Mesenteric fat pad (tissue), 1 donor: Measurements from ENCODE around the gene CLCA1. TPM values are rescaled to one million over a fixed set of nuclear protein-coding genes. Genes with fewer than 3 reads are reported as not detected.

Source experiments
- DNase-seq: peaks from one replicate; pipeline ENCODE4 v3.0.0-alpha.2; 2020; ENCODE audit warnings: low spot score
- total RNA-seq: library from RNA; stranded (reverse); fragmentation: NEBNext Ultra II Directional; extraction: Animal tissue kit (Norgen Biotek cat#: 25700); gene quantifications from one replicate; pipeline ENCODE4 v1.2.1, GENCODE V29; 2021
- donor health status: DM: yes; HTN: yes; CAD: no.

CLCA1 gene
- total RNA-seq, 1 donor from 2014 or later, result 0.29 TPM

DNA sequence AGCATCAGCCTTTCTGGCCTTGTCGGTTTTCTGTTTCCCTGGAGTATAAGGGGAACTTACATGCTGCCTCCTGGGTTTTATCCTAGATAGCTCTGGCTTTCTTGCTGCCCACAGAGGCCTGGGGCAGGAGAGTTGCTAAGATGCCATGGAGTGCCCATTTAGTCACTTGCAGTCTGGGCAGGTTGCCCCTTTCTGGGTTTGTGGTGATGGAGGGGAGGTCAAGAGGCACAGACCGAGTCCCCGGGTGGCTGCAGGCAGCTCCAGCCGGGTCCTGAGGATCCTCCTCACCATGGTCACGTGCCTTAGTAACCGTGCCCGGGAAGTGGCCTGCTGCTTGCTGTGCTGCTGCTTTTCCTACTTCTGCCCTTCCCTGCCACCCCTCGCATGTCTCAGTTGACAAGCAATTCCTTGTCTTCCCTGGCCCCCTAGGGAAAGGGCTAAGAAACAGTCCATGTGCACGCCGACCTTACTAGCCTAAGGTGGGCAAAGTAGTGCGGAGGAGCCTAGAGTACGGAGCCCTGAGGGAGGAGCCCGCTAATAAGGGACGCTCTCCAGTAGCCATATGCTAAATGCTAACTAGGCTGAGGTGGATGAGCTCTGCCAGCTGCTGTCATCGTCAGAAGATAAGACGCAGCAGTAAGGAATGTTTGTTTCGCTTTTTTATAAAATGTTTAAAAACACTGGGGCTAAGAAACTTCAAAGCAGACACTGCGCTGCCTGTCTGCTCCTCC is 34.8 kb downstream of the CLCA1 start:
- DNase-seq, result no peak

DNA sequence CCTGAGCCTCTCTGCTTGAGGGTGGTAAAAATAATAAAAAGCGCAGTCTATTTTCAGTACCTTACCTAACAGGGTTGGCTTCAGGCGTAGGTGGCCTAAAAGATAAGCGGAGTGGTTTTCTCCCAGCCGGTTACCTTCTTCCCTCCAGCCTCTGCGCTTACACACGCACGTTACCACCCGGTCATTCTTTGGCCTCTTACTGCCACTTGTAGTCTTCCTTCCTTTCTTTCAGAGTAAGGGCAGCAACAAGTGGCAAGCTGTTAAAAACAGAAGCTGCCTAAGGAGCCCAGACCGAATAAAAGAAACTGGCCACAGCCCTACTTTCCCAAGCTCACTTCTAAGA is 35.4 kb downstream of the CLCA1 start:
- no peak for DNase-seq

DNA sequence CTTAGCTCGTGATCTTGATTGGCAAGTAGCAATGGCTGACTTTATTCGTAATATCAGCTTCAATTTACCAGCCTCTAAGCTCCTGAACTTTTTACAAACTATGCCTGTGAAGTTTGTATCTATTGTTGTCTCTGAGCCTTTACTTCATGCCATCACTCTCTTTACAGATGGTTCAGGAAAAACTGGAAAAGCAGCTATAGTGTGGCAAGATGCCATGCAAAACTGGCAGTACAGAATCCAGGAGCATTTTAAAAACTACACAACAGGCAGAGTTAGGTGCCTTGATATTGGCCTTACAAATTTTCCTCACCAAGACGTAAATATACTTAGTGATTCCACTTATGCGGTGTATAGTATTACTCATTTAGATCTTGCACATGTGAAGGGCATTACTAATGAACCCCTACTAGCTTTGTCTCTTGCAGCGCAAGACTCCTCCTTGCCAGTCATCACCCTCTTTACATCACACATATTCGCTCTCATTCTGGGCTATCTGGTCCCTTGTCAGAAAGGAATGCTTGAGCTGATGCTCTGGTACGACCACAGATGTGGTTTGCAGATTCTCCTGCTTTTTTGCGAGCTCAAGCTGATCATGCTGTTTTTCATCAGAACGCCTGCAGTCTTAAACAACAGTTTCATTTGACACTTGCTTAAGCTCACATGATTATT is 36.3 kb downstream of the CLCA1 start:
- no peak for DNase-seq

DNA sequence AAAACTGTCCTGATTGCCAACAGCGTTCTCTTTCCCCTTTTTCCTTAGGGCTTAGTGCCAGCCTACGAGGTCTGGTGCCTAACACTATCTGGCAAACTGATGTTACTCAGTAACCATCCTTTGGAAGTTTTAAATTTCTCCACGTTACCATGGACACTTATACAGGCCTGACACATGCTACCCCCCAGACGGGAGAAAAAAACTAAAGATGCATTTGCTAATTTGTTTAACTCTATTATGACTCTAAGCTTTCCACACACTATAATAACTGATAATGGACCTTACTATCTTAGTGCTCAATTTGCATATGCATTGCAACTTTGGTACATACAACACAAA is 36.8 kb downstream of the CLCA1 start:
- no peak for DNase-seq

DNA sequence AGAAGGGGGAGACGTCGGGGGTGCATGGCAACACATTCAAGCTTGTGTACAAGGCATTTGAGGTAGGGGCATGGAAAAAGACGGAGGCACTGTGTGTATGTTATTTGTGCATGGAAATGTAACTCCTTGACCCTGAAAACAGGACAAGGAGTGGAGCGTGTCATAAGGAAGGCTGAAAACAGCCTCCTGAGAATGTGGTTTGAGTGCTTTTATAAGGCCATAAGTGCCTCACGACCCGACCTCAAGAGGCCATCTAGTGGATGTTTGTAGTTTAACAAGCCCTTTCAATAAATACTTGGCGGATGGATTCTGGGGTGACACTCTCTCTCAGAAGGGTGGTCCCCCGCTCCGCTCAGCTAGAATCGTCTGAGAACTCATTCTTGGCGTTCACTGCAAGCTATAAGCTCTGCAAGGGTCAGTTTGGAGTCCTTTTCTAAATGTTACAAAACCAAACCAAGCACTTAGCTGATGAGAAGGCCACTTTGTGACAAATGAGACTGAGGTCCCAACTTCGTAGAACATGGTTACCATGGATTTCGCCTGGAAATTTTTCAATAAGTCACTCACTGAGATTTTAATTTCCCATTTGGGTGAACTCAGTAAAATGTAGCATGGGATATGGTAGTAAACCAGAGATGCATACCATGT is 39.3 kb downstream of the CLCA1 start:
- DNase-seq, result no peak

DNA sequence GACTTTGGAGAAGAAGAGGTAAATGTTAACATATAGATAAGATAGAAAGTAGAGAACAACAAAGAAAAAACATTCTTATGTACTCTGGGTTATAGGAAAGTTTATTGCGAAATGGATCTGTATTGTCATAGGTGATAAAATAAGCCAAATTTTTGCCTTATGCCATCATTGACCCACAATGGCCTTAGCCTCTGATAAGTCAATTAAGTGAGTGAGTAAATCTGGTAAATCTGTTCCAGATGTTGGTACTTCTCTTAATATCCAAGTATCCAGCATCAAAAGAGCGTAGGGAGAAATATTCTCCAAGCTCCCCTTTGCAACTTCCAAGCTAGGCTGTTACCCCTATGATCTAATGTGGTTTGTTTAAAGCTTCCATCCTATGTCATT is 39.8 kb downstream of the CLCA1 start:
- DNase-seq, result no peak

DNA sequence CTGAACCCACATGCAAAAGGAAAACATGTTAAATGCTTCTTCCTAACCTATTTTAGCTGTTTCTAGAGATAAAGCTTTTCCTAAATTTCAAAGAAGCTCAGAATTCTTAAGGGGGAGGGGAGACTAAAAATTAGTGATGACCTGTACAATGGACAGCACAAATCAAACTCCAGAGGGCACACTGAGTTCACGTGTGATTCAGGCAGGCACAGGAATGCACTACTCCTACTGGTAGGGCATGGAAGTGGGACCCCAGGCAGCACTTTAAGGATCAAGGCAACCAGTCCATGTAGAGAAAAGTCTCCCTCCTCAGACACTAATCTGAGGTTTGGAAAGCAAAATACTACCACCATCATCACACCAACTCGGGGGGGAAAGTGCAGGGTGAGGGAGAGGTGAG is 46.9 kb downstream of the CLCA1 start:
- no peak for DNase-seq

DNA sequence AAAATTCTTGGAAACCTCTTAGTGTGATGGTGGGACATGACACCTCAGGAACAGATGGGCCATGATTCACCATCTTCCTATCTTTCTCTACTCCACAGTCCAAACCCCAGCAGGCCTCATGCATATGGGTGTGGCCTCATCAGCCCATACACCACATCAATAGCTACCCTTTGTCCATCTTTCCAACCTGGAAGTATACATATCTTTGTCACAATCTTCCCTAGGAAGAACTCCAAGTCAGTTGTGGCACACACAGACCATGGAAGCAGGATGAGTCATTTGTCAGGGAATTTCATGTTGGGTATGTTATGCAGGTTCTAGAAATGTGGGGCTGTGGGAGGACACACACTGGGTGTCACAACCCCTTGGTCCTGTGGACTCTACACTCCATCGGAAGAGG is 47.6 kb downstream of the CLCA1 start:
- DNase-seq, result no peak

DNA sequence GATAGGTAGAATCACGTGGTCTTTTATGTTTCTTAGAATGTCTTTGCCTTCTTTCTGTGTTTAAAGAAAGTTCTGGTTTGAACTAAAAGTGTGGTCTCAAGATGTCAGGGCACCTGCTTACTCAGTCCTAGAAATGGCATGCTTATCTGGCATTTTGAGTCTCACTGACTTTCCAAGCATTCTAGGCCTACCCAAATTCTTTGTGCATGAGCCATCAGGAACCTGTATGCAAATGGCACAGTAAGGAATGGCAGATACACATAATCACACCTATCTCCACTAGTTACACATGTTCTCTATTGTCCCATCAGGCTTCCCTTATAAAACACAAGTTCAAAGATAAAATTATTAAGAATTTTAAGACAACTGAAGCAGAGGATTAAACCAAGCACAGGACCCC is 48.6 kb downstream of the CLCA1 start:
- DNase-seq, result no peak

DNA sequence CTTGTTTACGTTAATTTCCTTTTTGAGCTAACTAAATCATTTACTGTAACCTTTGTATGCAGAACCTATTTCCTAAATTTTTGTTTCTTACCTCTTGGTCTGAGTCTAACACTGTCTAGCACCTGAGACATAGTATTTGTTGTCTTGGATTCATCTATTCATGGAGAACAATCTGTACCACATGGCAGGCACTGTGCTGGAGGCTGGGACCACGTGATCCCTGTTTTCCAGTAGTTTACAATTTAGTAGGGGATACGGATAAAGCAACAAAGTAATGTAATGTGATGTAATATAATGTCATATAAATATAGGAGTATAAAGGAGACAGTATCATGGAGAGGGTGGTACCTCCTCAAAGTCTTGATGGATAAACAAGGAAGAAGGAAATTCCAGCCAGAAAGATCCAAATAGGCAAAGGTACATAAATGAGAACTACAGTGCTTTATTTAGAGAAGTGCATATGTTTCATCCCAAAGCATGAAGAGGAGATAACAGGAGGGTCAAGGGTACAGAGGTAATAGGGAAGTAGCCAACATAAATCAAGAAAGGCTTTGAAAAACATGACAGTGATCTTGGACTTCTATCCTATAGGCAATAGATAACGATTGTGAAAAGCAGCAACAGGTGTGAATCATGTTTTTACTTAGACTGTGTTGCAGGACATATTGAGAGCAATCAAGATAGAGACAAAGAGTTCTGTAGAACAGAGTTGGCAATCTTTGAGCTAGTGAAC is 52.2 kb downstream of the CLCA1 start:
- no peak for DNase-seq

DNA sequence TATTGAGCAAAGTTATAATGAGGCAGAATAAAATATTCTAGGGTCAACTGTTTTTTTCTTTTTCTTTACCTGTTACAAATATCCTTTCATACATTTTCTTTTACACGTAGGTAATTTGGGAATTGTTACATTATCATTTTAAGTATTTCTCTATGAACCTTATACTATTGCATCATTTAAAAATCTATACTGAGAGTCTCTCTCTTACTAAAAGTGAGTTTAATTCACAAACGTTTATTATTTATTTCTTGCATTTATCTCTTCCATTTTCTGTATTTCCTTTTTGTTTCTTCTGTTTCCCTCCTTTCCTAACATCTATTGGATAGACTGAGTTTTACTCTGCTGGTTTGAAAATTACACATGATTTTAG is 52.8 kb downstream of the CLCA1 start:
- DNase-seq, result no peak

DNA sequence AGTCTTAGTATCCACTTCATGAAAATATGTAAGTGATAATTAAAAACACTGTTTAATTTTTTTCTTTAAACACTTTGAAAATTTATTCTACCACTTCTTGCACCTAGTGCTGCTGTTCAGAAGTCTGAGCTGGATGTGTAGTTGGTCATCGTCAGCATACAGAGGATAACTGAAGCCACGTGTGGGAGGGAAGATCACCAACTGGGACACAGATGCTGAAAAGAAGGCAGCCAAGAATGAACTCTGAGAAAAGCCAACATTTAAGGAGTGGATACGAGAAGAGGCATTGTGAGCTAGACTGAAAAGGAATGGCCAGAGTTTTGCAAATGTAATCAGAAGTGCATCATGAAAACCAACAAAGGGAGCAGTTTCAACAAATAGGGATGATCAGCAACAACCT is 53.5 kb downstream of the CLCA1 start:
- DNase-seq, result no peak

DNA sequence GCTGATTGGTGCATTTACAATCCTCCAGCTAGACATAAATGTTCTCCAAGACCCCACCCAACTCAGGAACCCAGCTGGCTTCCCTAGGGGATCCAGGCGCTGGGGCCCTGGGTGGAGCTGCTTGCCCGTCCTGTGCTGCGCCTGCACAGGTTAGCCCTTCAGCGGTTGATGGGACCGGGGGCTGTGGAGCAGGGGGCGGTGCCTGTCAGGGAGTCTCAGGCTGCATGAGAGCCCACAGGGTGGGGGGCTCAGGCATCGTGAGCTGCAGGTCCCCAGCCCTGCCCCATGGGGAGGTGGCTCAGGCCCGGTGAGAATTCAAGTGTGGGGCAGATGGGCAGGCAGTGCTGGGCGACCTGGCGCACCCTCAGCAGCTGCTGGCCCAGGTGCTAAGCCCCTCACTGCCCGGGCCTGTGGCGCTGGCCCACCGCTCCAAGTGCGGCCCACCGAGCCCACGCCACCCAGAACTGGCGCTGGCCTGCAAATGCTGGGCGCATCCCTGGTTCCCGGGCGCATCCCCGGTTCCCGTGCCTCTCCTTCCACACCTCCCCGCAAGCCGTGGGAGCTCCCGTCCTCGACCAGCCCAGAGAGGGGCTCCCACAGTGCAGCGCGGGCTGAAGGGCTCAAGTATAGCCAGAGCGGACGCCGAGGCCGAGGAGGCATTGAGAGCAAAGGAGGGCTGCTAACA is 55.1 kb downstream of the CLCA1 start:
- DNase-seq, result peak; percentile 65

DNA sequence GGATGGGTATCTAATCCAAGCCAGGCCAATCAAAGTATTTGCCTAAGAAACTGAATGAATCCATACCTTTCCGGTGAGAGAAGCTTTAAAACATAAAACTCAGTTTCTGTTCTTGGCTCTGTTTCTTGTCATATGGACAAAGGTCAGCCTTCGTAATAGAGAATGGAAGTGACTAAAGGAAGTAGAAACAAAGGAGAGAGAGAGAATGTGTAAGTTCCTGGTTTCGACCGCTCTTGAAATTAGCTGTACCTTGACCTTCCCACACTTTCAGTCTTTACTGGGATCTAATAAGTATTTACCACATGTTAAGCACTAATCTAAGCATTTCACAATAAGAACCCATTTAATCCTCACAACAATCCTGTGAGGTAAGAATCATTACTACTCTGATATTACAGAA is 58.6 kb downstream of the CLCA1 start:
- DNase-seq, result no peak

DNA sequence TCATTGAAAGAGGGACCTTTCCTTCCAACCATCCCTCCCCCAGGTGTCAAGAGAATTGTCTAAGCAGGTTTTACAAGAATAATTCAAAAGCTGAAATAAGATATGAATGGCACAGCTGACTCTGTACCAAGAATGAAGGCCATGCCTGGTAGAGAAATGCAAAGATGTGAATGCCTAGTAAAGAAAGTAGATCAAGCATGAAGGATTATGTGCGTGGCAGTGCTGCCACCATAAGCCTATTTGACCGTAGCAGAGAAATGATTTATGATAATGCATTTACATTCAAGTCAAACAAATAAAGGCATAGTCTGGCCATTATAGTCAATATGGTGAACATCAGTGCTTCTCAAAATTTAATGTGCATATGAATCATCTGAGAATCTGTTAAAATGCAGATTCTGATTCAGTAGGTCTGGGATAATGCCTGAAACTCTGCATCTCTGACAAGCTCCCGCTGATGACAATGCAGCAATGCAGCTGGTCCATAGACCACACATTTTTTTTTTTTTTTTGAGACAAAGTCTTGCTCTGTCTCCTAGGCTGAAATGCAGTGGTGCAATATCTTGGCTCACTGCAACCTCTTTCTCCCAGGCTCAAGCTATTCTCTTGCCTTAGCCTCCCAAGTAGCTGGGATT is 61.6 kb downstream of the CLCA1 start:
- no peak for DNase-seq

DNA sequence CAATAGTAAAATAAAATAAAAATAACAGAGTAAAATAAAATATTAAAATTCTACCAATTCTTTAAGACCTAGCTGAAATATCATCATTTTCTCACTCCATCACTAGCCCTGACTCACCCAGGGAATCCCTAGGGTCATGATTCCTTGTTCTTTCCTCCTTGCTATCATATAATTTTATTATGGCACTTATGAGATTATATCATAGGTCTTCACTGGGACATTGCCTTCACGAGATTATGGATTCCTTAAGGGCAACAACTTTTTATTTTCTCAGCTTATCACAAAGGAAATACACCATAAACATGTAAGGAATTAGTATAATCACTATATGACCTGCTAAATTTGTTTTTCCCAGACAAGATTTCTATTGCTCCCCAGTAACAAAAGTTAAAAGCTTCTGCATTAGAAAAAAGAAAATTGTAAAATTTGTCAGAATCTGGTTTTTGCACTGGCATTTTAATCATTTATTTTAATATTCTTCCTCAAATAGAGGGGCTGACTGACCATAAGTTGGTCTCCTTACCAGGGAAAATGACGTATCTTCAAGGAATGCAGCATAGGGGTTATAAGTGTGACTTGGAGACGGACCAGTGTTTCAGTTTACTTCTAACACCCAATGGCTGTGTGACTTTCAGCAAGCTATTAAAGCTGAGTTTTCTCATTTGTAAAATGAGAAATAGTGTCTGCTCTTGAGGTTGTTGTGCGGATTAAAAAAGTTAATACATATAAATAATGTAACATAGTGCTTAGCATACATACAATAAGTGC is 69.4 kb downstream of the CLCA1 start:
- DNase-seq, result no peak

DNA sequence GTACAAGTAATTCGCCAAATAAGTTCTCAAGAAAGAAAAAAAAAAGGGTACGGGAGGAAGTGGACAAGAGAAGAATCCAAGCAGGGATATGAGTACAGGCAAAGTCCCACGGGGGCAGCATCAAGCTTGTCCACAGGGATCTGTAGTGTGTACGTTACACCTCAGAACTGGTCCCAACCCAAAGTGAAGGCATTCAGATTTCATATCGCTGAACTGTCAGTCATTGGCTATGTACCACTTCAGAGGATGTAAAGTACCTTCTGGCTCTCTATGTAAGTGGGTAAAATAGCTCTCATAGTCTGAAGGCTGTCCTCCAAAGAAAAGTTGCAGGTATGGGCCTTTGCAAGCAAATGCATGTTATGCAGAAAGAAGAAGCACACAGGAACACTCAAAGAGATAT is 70.0 kb downstream of the CLCA1 start:
- DNase-seq, result no peak

DNA sequence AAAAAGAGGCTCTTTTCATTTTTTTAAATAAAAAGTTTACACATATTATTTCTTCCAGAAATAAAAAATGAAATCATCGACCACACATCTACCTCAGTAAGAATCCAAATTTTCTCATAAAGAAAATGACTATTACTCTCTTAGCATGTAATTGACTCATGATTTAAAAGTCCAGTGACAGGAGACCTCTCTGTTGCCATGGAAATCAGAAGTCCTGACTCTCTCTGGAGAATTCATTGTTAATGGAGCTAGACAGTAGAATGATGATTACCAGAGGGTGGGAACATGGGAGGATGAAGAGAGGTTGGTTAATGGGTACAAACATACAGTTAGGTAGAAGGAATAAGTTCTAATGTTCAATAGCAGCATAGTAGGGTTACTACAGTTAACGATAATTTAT is 73.1 kb downstream of the CLCA1 start:
- DNase-seq, result no peak

DNA sequence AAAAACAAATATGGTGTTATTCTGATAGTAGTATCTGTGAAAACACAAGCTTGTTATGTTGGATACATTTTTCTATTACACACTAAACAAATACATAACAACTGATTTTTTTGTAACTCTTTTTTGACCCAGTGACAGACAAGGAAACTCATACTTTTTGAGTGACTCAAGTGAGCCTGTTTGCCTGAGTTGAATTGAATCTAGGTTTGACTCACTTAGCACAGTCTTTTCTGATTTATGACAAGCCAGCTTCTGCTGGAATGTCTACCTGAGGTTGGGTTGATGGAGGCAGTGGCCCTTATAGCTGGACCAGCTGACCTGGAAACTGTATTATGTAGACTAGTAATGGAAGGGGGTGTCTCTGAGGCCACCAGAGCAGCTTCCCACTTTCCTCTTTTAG is 73.9 kb downstream of the CLCA1 start:
- no peak for DNase-seq

DNA sequence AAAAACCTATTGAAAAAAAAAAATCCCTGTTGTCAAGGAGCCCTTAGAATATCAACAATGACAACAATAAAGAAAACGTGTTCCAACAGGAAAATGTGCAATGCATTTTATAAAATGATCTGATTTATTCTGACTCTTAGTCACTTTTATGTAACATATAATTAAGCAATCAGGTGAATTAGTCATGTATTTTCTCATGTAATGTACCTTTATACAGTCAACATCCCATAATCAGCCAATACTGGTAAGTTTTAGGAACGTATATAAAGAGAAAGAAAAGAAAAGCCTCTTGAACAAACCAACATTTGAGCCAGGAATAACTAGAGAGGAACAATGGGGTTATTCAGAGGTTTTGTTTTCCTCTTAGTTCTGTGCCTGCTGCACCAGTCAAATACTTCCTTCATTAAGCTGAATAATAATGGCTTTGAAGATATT is 78.1 kb downstream of the CLCA1 start, which contains the start of gene CLCA4:
TSS of gene CLCA4 (plus strand) at position 292 of the 435 bp plus-strand sequence. CDS start at position 334, 42 bp downstream.
- no peak for DNase-seq
